ENCODE results near the gene EIF4E.

EIF4E gene, protein sequence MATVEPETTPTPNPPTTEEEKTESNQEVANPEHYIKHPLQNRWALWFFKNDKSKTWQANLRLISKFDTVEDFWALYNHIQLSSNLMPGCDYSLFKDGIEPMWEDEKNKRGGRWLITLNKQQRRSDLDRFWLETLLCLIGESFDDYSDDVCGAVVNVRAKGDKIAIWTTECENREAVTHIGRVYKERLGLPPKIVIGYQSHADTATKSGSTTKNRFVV

DNA sequence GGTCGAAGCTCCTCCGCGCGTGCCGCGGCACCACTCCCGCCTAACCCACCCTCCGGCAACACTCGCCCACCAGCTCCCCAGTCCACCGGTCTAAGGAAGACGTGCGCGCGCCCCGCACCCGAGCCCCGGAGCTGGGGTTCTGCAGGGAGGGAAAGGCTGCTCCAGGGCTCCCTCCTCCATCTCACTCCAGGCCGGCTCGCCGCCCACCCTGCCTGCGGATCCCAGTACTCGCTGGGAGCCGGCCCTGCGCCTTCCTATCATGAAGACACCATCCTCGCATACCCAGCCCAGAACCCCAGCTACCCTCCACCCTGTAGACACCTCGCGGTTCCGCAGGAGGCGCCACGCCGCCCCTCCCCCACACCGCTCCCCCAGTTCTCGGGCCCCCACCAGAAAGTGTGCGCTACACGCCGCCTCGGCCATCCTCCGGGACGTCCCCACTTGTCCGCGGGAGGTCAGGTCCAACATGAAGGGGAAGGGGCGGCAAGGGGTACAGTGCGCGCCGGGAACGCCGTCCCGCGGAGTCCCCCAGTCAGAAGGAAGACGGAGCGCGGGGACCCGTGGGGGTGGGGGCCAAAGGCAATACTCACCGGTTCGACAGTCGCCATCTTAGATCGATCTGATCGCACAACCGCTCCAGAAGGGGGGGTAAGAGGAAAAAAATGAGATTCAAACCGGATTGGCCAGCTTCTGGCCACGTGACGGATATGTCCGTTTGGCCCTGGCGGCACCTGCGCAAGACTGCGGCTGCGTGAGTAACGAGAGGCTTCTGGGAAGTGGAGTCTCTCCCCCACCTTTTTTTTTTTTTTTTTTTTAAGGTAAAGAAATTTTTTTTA is at the start of gene EIF4E:
TSS of gene EIF4E (minus strand) at position 629 of the 836 bp plus-strand sequence. CDS start at position 608, 21 bp downstream.
- in situ Hi-C loops (cut with MboI; ENCODE audit: low sequenced_read_pairs): no loop called here

DNA sequence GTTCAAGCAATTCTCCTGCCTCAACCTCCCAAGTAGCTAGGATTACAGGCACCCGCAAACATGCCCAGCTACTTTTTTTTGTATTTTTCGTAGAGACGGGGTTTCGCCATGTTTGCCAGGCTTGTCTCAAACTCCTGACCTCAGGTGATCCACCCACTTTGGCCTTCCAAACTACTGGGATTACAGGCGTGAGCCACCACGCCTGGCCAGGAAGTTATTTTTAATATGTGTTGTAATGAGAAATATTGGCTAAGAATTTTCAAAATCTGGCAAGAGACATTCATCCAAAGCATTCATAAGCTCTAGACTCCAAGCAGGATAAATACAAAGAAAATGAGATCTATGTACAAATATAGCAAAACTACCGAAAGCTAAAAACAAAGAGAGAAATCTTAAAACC is 48.6 kb upstream of the EIF4E start:
- in situ Hi-C loops (cut with MboI; ENCODE audit: low sequenced_read_pairs): no loop called here

DNA sequence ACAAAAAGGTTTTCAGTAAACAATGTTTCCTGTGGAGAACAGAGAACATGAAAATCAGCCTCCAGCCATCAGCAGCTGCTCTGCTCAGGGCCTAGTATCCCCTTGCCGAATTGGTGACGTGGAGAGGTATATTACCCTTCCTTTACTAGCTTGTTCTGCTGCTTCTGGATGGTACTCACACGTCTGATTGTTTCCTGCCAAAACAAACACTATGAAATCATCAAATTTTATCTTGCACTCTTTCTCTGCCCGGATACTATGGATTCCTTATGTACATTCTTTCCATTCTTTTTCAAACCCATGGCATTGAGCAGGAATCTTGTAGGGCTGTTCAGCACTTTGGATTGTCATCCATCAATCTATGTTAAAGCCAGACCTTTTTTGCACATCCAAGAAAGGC is 47.8 kb upstream of the EIF4E start:
- in situ Hi-C loops (cut with MboI; ENCODE audit: low sequenced_read_pairs): no loop called here

DNA sequence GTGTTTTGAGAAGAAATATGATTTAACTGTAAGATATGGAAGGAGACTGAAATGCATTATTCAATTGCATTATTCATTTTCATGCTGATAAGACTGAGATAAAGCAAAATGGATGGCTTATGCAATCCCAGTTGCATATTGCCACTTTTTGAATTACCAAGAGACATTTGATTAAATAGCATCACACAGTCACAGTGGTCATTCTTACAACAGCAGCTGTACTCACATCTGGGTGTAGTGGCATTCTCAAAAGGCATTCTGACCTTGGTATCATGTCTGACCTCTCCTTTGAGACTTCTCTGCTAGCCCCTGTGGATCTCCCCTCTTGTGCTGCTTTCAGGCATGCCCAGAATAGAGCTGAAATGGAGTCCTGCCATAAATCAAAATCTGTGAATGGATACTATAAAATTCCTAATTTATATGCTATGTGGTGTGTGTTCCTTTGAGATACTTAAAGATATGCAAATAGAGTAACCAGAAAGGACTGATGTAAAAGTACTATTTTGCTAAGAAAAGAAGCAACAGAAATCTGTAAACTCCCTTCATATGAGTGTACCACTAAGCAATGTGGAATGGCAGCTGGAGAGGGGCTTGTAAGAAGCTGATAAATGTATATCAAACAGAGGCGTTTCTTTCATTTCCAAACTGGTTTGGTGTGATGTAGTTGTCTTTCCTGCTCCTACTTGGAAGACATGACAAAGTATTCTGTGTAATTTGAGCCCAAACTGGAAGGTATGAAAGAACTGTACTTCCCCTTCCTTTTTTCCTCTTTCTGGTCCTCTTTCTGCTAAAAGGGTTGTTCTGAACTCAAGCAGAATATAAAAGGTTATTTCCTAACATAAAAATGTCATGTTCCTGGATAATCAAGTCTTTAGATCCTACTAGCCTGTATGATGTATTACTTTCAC is 41.2 kb upstream of the EIF4E start:
- in situ Hi-C loops (cut with MboI; ENCODE audit: low sequenced_read_pairs): no loop called here

DNA sequence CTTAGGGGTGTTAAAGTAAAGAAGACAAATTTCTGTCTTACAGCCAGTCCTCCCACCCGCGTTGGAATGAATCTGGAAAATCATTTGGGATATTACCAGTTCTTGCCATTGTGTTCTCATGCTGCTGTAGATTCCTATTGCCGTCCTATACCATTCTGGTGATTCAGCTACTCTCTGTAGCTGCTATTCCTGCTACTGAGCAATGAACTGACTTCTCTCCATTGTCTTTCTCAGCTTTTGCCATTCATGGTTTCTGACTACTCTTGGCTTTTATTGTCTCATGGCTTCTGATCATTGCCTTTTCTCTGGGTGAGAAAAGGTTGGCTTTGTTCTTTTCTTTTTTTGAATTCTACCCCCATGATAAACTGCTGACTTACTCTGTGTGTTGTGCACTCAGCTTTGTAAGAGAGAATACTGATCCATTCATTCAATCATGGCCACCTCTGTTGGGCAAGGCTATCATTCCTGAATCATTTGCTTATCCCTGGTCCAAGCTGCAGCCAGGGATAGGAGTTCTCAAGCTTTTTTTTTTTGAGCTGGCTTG is 38.9 kb upstream of the EIF4E start:
- in situ Hi-C loops (cut with MboI; ENCODE audit: low sequenced_read_pairs): no loop called here

DNA sequence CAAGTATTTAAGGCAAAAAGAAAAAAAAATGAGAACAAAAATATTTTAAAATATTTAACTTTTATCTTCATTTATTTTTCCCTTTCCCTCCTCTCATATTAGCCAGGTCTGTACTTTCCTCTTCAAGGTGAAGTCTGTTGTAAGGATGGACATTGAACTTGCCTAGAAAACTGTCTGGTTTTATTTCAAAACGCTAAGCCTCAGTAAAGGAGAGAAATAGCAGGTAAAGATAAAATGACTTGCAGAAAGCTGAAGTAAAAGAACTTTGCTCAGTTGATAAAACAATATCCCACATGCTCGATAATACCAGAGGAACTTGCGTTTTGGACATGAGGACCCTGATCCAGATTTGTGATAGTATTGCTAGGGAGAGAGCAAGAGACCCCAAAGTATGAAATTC is 38.0 kb upstream of the EIF4E start:
- in situ Hi-C loops (cut with MboI; ENCODE audit: low sequenced_read_pairs): no loop called here

DNA sequence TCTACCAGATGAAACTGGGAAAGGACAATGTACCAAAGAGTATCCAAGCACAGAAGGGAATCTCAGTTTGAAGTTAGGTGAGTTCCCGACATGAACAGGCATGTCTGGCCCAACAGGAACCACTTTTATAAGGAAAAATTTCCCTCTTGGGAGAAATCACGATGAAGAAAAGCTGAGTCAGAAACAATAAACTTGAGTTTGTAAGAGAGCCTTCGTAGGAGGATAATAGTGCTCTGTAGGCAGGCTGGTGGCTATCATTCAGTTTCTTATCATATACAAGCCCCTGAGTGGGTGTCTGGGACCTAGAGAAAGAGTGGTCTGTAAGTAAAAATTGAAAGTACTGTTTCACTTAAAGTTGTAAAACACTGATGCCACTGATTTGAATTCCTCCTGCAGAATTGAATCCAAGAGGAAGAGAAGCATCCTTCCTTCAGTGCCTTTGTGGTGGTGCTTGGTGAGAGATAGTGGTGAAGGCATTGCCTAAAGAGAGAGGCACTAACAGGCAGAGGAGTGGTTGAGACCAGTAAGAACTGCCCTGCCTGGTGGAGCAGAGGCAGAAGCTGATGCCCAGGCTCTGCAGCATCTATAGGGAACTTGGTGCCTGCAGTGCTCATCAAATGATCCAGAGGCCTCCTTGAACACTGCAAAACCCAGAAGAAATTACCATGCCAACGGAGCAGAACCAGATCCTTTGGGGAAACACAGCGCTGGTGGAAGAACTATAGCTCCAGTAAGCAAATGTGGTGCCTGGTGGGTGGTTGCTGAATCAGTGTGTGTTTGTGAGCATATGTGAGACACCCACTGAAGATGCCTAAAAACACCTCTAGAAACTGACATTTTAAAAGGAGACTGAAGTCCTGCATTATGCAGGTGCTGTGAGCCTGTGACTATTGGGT is 34.9 kb upstream of the EIF4E start:
- in situ Hi-C loops (cut with MboI; ENCODE audit: low sequenced_read_pairs): no loop called here

DNA sequence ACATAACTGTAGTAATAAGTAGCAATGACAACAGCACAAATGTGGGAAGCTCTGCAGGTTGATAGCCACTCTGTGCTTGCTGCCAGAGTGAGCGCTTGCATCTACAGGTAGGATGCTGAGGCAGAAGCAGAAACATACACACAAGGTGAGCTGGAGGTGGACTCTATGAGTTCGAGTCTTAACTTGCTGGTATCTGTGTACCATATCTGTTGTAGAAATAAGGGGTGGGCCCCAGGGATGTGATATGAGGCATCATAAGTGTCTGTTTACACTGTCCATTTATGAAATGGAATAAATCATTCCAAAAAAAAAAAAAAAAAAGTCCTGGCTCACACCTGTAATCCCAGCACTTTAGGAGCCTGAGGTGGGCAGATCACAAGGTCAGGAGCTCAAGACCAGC is 32.8 kb upstream of the EIF4E start:
- in situ Hi-C loops (cut with MboI; ENCODE audit: low sequenced_read_pairs): no loop called here

DNA sequence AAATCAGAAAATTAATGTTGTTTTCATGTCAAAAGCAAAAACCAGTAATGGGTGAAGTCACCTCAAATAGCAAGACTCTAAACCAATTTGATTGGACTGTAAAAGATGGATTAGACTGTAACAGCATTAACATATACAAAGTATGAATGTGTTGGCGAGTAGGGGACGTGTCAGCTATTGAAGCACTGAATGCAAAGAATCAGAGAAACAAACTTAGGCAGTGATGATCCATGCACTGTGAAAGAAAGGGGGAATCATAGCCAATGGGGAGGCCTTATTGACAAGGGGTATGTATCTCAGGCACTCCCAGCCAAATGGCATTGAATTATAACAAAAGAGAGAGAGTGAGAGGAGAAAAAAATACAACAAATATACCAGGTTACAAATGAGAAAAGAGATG is 30.5 kb upstream of the EIF4E start:
- in situ Hi-C loops (cut with MboI; ENCODE audit: low sequenced_read_pairs): no loop called here

DNA sequence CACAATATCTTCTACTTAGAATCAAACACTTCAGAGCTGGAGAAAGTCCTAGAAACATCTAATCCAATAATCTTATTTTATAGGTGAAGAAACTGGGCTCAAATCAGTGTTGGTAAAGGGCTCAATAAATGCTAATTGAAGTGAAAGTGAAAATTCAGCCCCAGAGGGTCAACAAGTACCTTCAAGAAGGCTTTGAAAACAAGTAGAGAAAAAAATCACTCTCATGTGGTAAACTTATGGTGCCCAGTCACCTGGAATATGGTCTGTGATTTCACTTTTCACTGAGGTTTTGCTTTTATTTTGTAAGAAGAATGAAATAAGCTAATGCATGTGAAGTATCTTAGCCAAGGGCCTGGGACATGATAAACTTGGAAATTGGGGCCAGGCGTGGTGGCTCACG is 29.1 kb upstream of the EIF4E start:
- in situ Hi-C loops (cut with MboI; ENCODE audit: low sequenced_read_pairs): no loop called here

DNA sequence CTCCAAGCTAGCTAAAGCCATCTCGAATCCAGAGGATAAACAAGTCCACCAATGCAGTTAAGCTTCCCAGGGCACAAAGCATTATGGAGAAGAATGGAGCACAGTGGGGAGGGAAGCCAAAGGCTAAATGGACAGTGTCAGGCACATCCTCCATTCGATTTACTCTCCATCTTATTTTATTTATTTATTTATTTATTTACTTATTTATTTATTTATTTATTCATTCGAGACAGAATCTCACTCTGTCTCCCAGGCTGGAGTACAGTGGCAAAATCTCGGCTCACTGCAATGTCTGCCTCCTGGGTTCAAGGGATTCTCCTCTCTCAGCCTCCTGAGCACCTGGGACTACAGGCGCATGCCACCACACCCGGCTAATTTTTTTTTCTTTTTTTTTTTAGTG is 26.3 kb upstream of the EIF4E start:
- in situ Hi-C loops (cut with MboI; ENCODE audit: low sequenced_read_pairs): no loop called here

DNA sequence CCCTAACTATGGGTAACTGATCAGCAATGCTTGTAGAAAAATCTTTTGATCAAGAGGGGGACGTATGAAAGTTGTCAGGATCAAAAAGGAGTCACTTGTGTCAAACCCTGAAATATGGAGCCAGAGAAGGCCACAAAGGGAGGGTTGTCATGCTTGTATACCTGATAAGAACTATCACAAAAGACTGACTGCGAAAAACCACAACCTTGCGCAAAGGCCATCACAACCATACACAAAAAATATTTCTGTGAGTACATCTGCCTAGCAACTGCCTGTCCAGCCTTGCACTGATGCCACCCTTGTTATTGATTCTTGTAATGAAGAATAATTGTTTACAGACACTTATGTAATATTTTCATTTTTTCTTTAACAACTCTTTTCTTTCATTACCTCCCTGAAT is 22.8 kb upstream of the EIF4E start:
- in situ Hi-C loops (cut with MboI; ENCODE audit: low sequenced_read_pairs): no loop called here

DNA sequence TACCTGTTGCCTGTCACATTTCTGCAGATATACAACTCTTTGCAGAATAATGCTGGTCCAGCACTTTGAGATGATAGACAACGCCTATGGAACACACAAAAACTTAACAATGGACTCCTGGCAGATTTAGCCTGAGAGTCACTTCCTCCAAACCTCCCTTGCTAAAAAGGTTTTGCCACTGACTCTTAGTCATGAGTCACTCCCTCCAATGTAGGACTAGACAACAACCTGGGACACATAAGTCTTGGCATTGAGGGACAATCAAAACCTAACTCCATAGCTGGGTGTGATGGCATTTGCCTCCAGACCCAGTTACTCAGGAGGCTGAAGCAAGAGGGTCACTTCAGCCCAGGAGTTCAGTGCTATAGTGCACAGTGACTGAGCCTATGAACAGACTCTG is 22.0 kb upstream of the EIF4E start:
- in situ Hi-C loops (cut with MboI; ENCODE audit: low sequenced_read_pairs): no loop called here

DNA sequence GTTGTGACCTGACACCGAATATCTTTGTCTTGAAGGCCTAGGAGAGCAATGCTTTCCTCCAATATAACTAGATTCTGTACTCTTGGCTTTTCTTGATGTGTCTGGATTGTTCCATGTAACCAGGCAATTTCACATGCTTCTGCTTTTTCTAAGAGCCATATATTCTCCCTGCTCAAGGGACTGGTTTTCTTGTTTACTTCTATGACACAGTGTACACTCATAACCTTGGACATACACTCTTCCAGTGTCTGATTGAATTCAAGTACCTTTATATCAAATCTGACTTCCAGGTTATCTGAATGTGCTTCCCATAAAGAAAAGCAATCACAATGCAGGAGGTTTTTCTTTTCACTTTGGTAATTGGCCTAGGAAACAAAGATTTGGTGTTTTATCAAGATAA is 17.4 kb upstream of the EIF4E start:
- in situ Hi-C loops (cut with MboI; ENCODE audit: low sequenced_read_pairs): no loop called here

DNA sequence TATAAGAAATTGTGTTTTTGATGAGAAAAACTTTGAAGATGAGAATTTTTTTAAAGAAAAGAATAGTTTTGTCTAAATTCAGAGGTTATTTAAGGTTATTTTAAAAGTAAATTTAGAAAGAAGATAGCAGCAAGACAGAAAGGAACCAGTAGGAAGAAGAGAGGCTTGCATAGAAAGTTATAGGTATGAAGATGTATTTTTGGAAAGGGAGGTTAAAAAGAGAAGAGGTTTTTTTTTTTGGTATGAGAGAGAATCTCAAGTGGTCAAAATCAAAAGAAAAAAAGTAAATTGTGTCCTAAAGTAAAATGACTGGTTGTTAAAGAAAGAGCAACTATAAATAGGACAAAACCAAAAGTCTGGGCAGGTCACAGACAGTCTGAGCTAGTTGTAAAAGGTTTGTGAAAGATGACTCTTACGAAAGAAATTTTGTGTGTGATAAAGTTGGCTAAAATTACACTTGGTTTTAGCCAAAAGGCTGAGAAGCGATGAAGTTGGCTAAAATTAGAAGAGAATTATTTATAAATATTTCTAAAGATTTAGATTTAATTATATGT is 16.4 kb upstream of the EIF4E start:
- in situ Hi-C loops (cut with MboI; ENCODE audit: low sequenced_read_pairs): no loop called here

DNA sequence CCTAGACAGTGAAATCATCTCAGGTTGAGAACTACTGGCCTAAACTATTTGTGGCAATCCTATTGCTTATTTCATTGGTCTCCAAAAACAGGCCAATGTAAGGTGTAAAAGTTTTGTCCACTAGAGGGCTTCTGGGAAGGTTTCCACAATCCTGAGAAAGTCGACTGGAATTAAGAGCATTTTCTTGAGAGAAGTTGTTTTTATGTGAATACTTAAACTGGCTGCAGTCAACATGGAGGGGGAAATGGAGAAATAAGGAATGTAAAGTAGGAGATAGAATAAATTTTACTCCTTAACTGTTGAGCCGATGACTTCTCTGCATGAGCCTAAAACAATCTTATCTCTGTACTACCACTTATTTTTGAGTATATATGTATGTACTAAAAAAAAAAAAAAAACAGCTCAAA is 11.0 kb upstream of the EIF4E start:
- in situ Hi-C loops (cut with MboI; ENCODE audit: low sequenced_read_pairs): no loop called here

DNA sequence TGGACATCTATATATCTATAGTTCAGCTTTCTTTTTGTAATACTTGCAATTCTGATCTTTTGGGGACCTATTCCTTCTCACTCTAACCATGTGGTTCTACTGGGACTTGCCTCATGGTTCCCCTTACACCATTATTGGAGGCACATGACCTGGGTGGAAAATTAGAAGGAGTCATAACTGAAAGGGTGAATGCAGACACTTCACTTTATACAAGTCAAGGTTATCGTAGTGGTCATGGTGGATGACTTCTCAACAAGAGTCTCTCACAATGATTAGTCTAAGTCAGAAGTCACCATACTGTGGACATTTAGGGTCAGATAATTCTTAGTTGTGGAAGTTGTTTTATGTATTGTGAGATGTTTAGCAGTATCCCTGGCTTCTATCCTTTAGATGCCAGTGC is 10.5 kb upstream of the EIF4E start:
- in situ Hi-C loops (cut with MboI; ENCODE audit: low sequenced_read_pairs): no loop called here

DNA sequence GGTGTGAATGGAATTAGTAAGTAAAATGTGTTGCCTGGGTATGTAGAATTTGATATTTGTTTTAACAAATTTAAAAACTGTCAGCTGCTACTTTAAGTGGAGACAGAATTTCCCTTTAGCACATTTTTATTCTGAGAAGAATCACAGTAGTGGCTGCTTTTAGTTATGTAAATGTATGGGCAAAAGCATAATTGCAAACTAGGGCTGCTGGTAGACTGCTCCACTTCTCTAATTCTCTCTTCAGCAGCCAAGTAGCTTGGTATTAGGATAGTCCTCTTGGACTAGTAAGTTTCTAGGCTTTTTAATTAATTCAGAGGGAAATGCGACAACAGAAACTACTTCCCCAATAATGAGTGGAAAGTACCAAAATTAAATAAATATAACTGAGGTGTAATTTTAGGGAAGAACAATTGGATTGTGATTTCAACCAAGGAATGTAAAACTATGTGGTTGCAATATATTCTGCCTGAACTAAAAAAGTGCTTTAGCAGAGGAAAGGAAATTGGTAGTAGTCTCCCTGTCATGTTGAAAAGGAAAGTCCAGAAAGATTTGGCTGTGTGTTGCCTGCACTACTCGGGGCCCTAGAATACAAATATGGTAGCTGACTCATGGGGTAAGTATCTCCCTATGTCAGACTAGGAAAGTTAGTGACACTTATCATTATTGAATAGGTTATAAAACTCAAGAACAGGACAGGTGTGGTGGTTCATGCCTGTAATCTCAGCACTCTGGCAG is 9.2 kb upstream of the EIF4E start:
- in situ Hi-C loops (cut with MboI; ENCODE audit: low sequenced_read_pairs): no loop called here

DNA sequence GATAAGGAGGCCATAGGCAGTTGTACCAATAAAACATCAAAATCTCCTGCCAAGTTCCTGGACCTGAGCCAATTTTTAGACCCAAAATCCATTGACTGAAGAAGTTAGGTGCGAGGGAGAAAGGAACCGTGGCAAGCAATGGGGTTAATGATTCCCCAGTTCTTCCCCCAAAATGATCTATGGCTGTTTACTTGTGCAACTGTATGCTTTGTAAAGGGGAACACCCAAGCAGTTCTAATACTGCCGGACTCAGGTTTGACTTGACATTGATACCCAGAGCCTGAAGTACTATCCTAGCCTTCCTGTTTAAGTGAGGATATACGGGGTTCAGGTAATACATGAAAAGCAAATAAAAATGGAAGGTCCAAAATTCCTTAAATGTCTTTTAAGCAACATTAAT is 6.7 kb upstream of the EIF4E start:
- in situ Hi-C loops (cut with MboI; ENCODE audit: low sequenced_read_pairs): no loop called here
